ENCODE results near the gene WDR81. TPM values are rescaled to one million over a fixed set of nuclear protein-coding genes. Genes with fewer than 3 reads are reported as not detected.
"Not testable (repeated sequence)": the region's sequence is repeated elsewhere in the genome, so short reads cannot be mapped to it uniquely, and the experiment has no call there.

The WDR81 gene
- total and polyA plus RNA-seq, 4 donors, result 3.0 to 27.3 (median 14.6) TPM

- 1% methylated on average over 21 to 32 of the region's 32 CpGs for WGBS, 2 donors
- peak; percentile 84 for ATAC-seq (ENCODE audit: low FRiP score)
- intact Hi-C loops (cut with DNase I), result loop anchor here in 1 of 2 donors (5.0 kb wide), 2 partner anchors 48 to 63 kb away; no protein-coding TSS in a partner anchor
Measured at GRCh38 chr17:1714980-1715802, 9.3 kb upstream of the WDR81 start.

GRCh38 chr17:1715803-1716075 lies 8.8 kb upstream of the WDR81 start:
- Histone ChIP-seq H3K9me3 (ENCODE audit: control insufficient read depth, low read length) (no peaks in the 10 kb centered on the region), H3K27me3 (ENCODE audit: control insufficient read depth in 1 of 2, insufficient read depth in 2 of 2, low read length in 1 of 2) (no peaks in the 10 kb centered on the region), H3K4me1 (ENCODE audit: control insufficient read depth in 1 of 2, insufficient read depth in 2 of 2, low read length in 2 of 2) (no peaks in the 10 kb centered on the region), H3K27ac (ENCODE audit: low read depth in 1 of 2, low read length in 2 of 2) (peak overlapping the region; percentile 96 to 99), H3K36me3 (ENCODE audit: control insufficient read depth in 1 of 2, insufficient read depth in 2 of 2, low read length in 1 of 2) (peaks cover 0 to 4% of the 10 kb centered on the region in 2 donors), H3K4me3 (ENCODE audit: low read length in 2 of 2) (peak overlapping the region; percentile 93 to 97)
- DNase-seq (no peak), ATAC-seq (ENCODE audit: low FRiP score) (no peak)
- intact Hi-C loops (cut with DNase I), result loop anchor here in 1 of 2 donors (2.0 kb wide), 2 partner anchors 113 to 139 kb away; partner anchors contain the start of gene SMYD4
- 1% methylated on average over 14 to 23 of the region's 23 CpGs for WGBS, 2 donors

More at GRCh38 chr17:1714980-1715802, 9.3 kb upstream of the WDR81 start:
- Histone ChIP-seq H3K9me3 (ENCODE audit: control insufficient read depth, low read length) (no peaks in the 10 kb centered on the region), H3K4me1 (ENCODE audit: control insufficient read depth in 1 of 2, insufficient read depth in 2 of 2, low read length in 2 of 2) (no peaks in the 10 kb centered on the region), H3K27ac (ENCODE audit: low read depth in 1 of 2, low read length in 2 of 2) (peak overlapping the region; percentile 96 to 99), H3K36me3 (ENCODE audit: control insufficient read depth in 1 of 2, insufficient read depth in 2 of 2, low read length in 1 of 2) (peaks cover 0 to 4% of the 10 kb centered on the region in 2 donors), H3K27me3 (ENCODE audit: control insufficient read depth in 1 of 2, insufficient read depth in 2 of 2, low read length in 1 of 2) (no peaks in the 10 kb centered on the region), H3K4me3 (ENCODE audit: low read length in 2 of 2) (peak overlapping the region; percentile 93 to 97)
- DNase-seq, result peak; percentile 95 to 97

DNA sequence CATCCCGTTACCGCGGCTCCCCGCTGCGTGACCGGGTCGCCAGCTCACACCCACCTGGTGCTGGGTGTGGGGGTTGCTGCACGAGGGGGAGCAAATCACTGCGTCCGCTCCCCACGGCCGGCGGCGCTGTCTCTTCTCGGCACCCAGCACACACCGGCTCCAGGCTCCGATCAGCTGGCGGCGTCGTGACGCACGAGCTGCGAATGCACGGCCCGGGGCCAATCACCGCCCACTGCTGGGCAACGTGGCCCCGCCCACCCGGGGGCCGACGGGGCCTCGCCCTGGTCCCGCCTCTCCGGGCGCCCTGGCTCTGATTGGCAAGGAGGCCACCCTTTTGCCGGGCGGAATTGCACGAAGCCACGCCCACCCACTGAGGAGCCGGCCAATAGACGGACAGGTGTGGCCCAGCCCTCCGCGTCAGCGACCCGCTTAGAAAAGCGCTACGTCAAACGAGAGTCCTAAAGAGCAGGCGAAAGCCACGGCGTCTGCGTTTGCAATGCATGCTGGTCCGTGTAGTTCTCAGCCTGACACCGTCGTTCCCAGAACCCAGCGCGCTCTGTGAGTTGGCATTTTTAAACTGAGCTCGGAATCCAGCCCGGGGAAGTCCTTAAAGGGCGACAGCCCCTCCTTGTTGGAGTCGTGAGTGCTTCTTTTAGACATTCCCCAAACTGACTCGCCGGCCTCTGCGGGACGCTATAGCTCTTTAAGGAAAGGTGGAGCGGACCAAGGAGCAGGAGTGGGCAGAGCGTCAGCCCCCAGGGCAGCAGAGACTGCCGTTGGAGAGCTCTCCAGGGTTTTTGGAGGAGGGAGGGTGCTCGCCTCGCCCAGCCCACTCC lies 8.2 kb upstream of the WDR81 start:
- ATAC-seq (ENCODE audit: low FRiP score) (peak; percentile 90), DNase-seq (peak; percentile 100)
- peaks cover 0 to 4% of the 10 kb centered on the region in 2 donors for H3K36me3 ChIP-seq (ENCODE audit: control insufficient read depth in 1 of 2, insufficient read depth in 2 of 2, low read length in 1 of 2)
- intact Hi-C loops (cut with DNase I), result loop anchor here in 1 of 2 donors (2.0 kb wide), 2 partner anchors 113 to 139 kb away; partner anchors contain the start of gene SMYD4
- H3K27ac ChIP-seq (ENCODE audit: low read depth in 1 of 2, low read length in 2 of 2), result peak overlapping the region; percentile 99
- H3K4me1 ChIP-seq (ENCODE audit: control insufficient read depth in 1 of 2, insufficient read depth in 2 of 2, low read length in 2 of 2), result no peaks in the 10 kb centered on the region
- no peaks in the 10 kb centered on the region for H3K9me3 ChIP-seq (ENCODE audit: control insufficient read depth, low read length)
- peak overlapping the region; percentile 93 to 97 for H3K4me3 ChIP-seq (ENCODE audit: low read length in 2 of 2)
- 1% methylated on average over 66 to 70 of the region's 70 CpGs for WGBS, 2 donors
- H3K27me3 ChIP-seq (ENCODE audit: control insufficient read depth in 1 of 2, insufficient read depth in 2 of 2, low read length in 1 of 2), result no peaks in the 10 kb centered on the region

- DNase-seq (peak; percentile 92 to 94), ATAC-seq (ENCODE audit: low FRiP score) (peak; percentile 79)
- no peaks in the 10 kb centered on the region for H3K27me3 ChIP-seq (ENCODE audit: control insufficient read depth in 1 of 2, insufficient read depth in 2 of 2, low read length in 1 of 2)
- intact Hi-C loops (cut with DNase I), result loop anchor here in 1 of 2 donors (2.0 kb wide), 2 partner anchors 112 to 140 kb away; partner anchors contain the start of gene SMYD4
- peak overlapping the region; percentile 62 to 86 for H3K4me3 ChIP-seq (ENCODE audit: low read length in 2 of 2)
- H3K9me3 ChIP-seq (ENCODE audit: control insufficient read depth, low read length), result no peaks in the 10 kb centered on the region
- peaks cover 0 to 4% of the 10 kb centered on the region in 2 donors for H3K36me3 ChIP-seq (ENCODE audit: control insufficient read depth in 1 of 2, insufficient read depth in 2 of 2, low read length in 1 of 2)
- WGBS, 2 donors, result 0 to 1% methylated on average over 13 of the region's 13 CpGs
- no peaks in the 10 kb centered on the region for H3K4me1 ChIP-seq (ENCODE audit: control insufficient read depth in 1 of 2, insufficient read depth in 2 of 2, low read length in 2 of 2)
- peak overlapping the region; percentile 80 to 99 for H3K27ac ChIP-seq (ENCODE audit: low read depth in 1 of 2, low read length in 2 of 2)
Measured at GRCh38 chr17:1716912-1717695, 7.4 kb upstream of the WDR81 start.

DNA sequence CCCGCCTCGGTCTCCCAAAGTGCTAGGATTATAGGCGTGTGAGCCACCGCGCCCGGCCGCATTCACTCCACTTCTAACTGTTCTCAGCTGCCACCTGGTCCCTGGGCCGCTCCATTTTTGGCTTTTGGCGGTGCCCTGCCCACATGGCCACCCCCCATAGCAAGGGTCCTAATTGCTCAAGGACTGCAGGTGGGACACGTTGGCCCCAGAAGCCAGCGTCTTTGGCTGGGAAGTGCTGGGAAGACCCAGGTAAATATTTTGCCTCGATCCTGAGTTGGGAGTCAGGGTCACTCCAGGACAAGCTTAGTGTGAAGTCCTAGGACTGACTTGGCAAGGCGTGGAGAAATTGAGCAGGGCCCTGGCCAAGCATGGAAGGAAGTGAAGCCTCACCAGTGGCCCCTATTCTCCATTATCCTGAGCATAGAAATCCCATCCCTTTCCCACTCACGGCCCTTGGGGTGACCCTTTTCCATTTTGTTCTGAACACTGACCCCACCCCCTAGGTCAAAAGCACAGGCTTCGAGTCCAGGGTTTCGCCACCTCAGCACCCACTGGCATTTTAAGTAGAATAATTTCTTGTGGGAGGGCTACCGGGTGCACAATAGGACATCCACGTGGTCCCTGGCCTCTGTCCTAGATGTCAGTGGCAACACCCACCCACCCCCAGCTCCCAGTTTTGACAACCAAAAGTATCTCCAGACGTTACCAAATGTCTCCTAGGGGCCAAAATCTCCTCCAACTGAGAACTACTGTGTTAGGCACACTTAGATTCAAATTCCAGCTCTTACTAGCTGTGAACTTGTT lies 5.9 kb upstream of the WDR81 start:
- H3K4me1 ChIP-seq (ENCODE audit: control insufficient read depth in 1 of 2, insufficient read depth in 2 of 2, low read length in 2 of 2), result no peaks in the 10 kb centered on the region
- no peak overlapping the region for H3K4me3 ChIP-seq (ENCODE audit: low read length in 2 of 2)
- no peaks in the 10 kb centered on the region for H3K36me3 ChIP-seq (ENCODE audit: control insufficient read depth in 1 of 2, insufficient read depth in 2 of 2, low read length in 1 of 2)
- H3K27ac ChIP-seq (ENCODE audit: low read depth in 1 of 2, low read length in 2 of 2), result peak overlapping the region in 1 of 2 donors; percentile 10
- H3K27me3 ChIP-seq (ENCODE audit: control insufficient read depth in 1 of 2, insufficient read depth in 2 of 2, low read length in 1 of 2), result no peaks in the 10 kb centered on the region
- WGBS, 2 donors, result 75 to 79% methylated on average over 19 of the region's 19 CpGs
- intact Hi-C loops (cut with DNase I), result no loop called here
- ATAC-seq (ENCODE audit: low FRiP score), result no peak
- H3K9me3 ChIP-seq (ENCODE audit: control insufficient read depth, low read length), result no peaks in the 10 kb centered on the region
- DNase-seq, result no peak

GRCh38 chr17:1720856-1721386 lies 3.6 kb upstream of the WDR81 start:
- ATAC-seq (ENCODE audit: low FRiP score) (no peak), DNase-seq (peak in 1 of 2 donors; percentile 67)
- no peaks in the 10 kb centered on the region for H3K27me3 ChIP-seq (ENCODE audit: control insufficient read depth in 1 of 2, insufficient read depth in 2 of 2, low read length in 1 of 2)
- no peaks in the 10 kb centered on the region for H3K4me1 ChIP-seq (ENCODE audit: control insufficient read depth in 1 of 2, insufficient read depth in 2 of 2, low read length in 2 of 2)
- H3K4me3 ChIP-seq (ENCODE audit: low read length in 2 of 2), result no peak overlapping the region
- H3K9me3 ChIP-seq (ENCODE audit: control insufficient read depth, low read length), result no peaks in the 10 kb centered on the region
- H3K27ac ChIP-seq (ENCODE audit: low read depth in 1 of 2, low read length in 2 of 2), result no peak overlapping the region
- no peaks in the 10 kb centered on the region for H3K36me3 ChIP-seq (ENCODE audit: control insufficient read depth in 1 of 2, insufficient read depth in 2 of 2, low read length in 1 of 2)
- 27 to 36% methylated on average over 11 of the region's 11 CpGs for WGBS, 2 donors
- intact Hi-C loops (cut with DNase I), result loop anchor here (2.0 to 10.0 kb wide), 5 partner anchors 61 to 324 kb away; partner anchors contain the start of genes OVCA2 (in 1 of the 2) and RPA1 (in 1 of the 2)

DNA sequence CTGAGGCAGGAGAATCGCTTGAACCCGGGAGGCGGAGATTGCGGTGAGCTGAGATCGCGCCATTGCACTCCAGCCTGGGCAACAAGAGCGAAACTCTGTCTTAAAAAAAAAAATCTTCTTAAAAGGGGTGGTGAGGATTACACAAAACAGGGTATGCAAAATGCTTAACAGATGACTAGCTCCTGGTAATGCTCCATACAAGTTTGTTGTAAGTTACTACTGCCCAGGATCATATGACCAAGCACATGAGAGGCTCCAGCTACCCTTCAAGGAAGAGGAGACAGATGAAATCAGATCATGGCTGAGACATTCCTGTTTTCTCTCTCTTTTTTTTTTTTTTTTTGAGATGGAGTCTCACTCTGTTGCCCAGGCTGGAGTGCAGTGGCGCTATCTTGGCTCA lies 2.5 kb upstream of the WDR81 start:
- H3K27ac ChIP-seq (ENCODE audit: low read depth in 1 of 2, low read length in 2 of 2); H3K36me3 ChIP-seq (ENCODE audit: control insufficient read depth in 1 of 2, insufficient read depth in 2 of 2, low read length in 1 of 2); ATAC-seq (ENCODE audit: low FRiP score); H3K9me3 ChIP-seq (ENCODE audit: control insufficient read depth, low read length); H3K27me3 ChIP-seq (ENCODE audit: control insufficient read depth in 1 of 2, insufficient read depth in 2 of 2, low read length in 1 of 2); H3K4me1 ChIP-seq (ENCODE audit: control insufficient read depth in 1 of 2, insufficient read depth in 2 of 2, low read length in 2 of 2); H3K4me3 ChIP-seq (ENCODE audit: low read length in 2 of 2); DNase-seq: not testable (repeated sequence)
- intact Hi-C loops (cut with DNase I), result loop anchor here in 1 of 2 donors (5.0 to 10.0 kb wide), 4 partner anchors 60 to 323 kb away; partner anchors contain the start of genes OVCA2 and RPA1
- 97 to 99% methylated on average over 8 of the region's 8 CpGs for WGBS, 2 donors

Data from aorta (tissue), 5 donors.